ENCODE results near the gene CCDC68. TPM values are rescaled to one million over a fixed set of nuclear protein-coding genes. Genes with fewer than 3 reads are reported as not detected.

The CCDC68 gene
- total RNA-seq, 1 experiment from 2014 or later, result not detected

GRCh38 chr18:54911551-54911950 lies 47.7 kb downstream of the CCDC68 start:
- no peak overlapping the region for H3K4me3 ChIP-seq (ENCODE audit: low read depth, low read length, poor library complexity, severe bottlenecking)
- no peaks in the 10 kb centered on the region for H3K4me1 ChIP-seq (ENCODE audit: insufficient read depth, low read length, poor library complexity, severe bottlenecking)
- intact Hi-C loops (cut with micrococcal nuclease; ENCODE audit: unreplicated experiment), result no loop called here
- CTCF ChIA-PET, result no interaction called here
- peaks cover 7% of the 10 kb centered on the region for H3K27me3 ChIP-seq (replicated peaks; ENCODE audit: insufficient read depth, low read depth, low read length, poor library complexity)
- TF ChIP-seq EZH2 (IDR thresholded peaks at IDR 0.05; ENCODE audit: borderline replicate concordance, low read depth, low read length, poor library complexity, severe bottlenecking), result no peak
- TF ChIP-seq CTCF (conservative IDR thresholded peaks at IDR 0.05; ENCODE audit: low read depth, low read length), result no peak
- no peaks in the 10 kb centered on the region for H3K9me3 ChIP-seq (ENCODE audit: low read depth, low read length, poor library complexity, severe bottlenecking)
- POLR2A ChIA-PET (ENCODE audit: low non-redundant PET), result no interaction called here
- BruUV-seq (replicated peaks), result no TSS peak
- no peak for DNase-seq (ENCODE audit: low spot score)
- no peaks in the 10 kb centered on the region for H3K36me3 ChIP-seq (ENCODE audit: insufficient read depth, low read length, poor library complexity, severe bottlenecking)
- H3K27ac ChIP-seq (ENCODE audit: low read depth, low read length, poor library complexity, severe bottlenecking), result no peak overlapping the region

GRCh38 chr18:54910161-54910919 lies 48.9 kb downstream of the CCDC68 start:
- no peaks in the 10 kb centered on the region for H3K4me1 ChIP-seq (ENCODE audit: insufficient read depth, low read length, poor library complexity, severe bottlenecking)
- CTCF ChIA-PET, result interaction anchor here (0.7 kb wide), 1 partner anchor 203 kb away, joined by 3 read pairs; no protein-coding TSS in a partner anchor
- DNase-seq (ENCODE audit: low spot score), result no peak
- peaks cover 7% of the 10 kb centered on the region for H3K27me3 ChIP-seq (replicated peaks; ENCODE audit: insufficient read depth, low read depth, low read length, poor library complexity)
- BruUV-seq (replicated peaks), result no TSS peak
- no peaks in the 10 kb centered on the region for H3K9me3 ChIP-seq (ENCODE audit: low read depth, low read length, poor library complexity, severe bottlenecking)
- H3K4me3 ChIP-seq (ENCODE audit: low read depth, low read length, poor library complexity, severe bottlenecking), result no peak overlapping the region
- H3K27ac ChIP-seq (ENCODE audit: low read depth, low read length, poor library complexity, severe bottlenecking), result no peak overlapping the region
- POLR2A ChIA-PET (ENCODE audit: low non-redundant PET), result no interaction called here
- intact Hi-C loops (cut with micrococcal nuclease; ENCODE audit: unreplicated experiment), result no loop called here
- H3K36me3 ChIP-seq (ENCODE audit: insufficient read depth, low read length, poor library complexity, severe bottlenecking), result no peaks in the 10 kb centered on the region
- no peak for TF ChIP-seq CTCF (conservative IDR thresholded peaks at IDR 0.05; ENCODE audit: low read depth, low read length)
- TF ChIP-seq EZH2 (IDR thresholded peaks at IDR 0.05; ENCODE audit: borderline replicate concordance, low read depth, low read length, poor library complexity, severe bottlenecking), result no peak

- BruUV-seq (replicated peaks), result no TSS peak
- ChIA-PET CTCF (interaction anchor here (0.7 kb wide), 1 partner anchor 202 kb away, joined by 3 read pairs; no protein-coding TSS in a partner anchor), POLR2A (ENCODE audit: low non-redundant PET) (no interaction called here)
- Histone ChIP-seq H3K36me3 (ENCODE audit: insufficient read depth, low read length, poor library complexity, severe bottlenecking) (no peaks in the 10 kb centered on the region), H3K27me3 (replicated peaks; ENCODE audit: insufficient read depth, low read depth, low read length, poor library complexity) (peaks cover 7% of the 10 kb centered on the region), H3K27ac (ENCODE audit: low read depth, low read length, poor library complexity, severe bottlenecking) (no peak overlapping the region), H3K4me3 (ENCODE audit: low read depth, low read length, poor library complexity, severe bottlenecking) (no peak overlapping the region), H3K9me3 (ENCODE audit: low read depth, low read length, poor library complexity, severe bottlenecking) (no peaks in the 10 kb centered on the region), H3K4me1 (ENCODE audit: insufficient read depth, low read length, poor library complexity, severe bottlenecking) (no peaks in the 10 kb centered on the region)
- TF ChIP-seq EZH2 (IDR thresholded peaks at IDR 0.05; ENCODE audit: borderline replicate concordance, low read depth, low read length, poor library complexity, severe bottlenecking) (no peak), CTCF (conservative IDR thresholded peaks at IDR 0.05; ENCODE audit: low read depth, low read length) (no peak)
- intact Hi-C loops (cut with micrococcal nuclease; ENCODE audit: unreplicated experiment), result no loop called here
- no peak for DNase-seq (ENCODE audit: low spot score)
Measured at GRCh38 chr18:54909538-54909937, 49.7 kb downstream of the CCDC68 start.

Data from A673 (cell line).